OCI-LY7 (cell line): ENCODE data around the gene CXCL9.

Source experiments
- CTCF ChIP-seq: fragments of 200-600 bp; sonication (generic); conservative IDR thresholded peaks from 2 replicates; pipeline ENCODE4 v1.5.1; 2014; ENCODE audit warnings: mild to moderate bottlenecking, antibody characterized with exemption, low read length, moderate library complexity, mixed read lengths
- EZH2phosphoT487 ChIP-seq: fragments of 200-600 bp; sonication (generic); IDR thresholded peaks from 2 replicates; pipeline ENCODE4 v1.6.1; 2018; ENCODE audit warnings: low read depth, borderline replicate concordance, mild to moderate bottlenecking, mixed run types, antibody characterized with exemption, low read length, moderate library complexity, mixed read lengths

- TF ChIP-seq CTCF (no peak), EZH2phosphoT487 (no peak)
Measured at GRCh38 chr4:75989846-75990528, 17.3 kb downstream of the CXCL9 start.
